Activated CD8-positive, alpha-beta T cell treated with anti-CD3 and anti-CD28 coated beads for 36 hours (primary cell): ENCODE results near the gene FFAR2. TPM values are rescaled to one million over a fixed set of nuclear protein-coding genes. Genes with fewer than 3 reads are reported as not detected.
A peak's percentile ranks its signal among the peaks of the same experiment; 100 is the strongest.

Experiments
- ATAC-seq: fragments of 200-7000 bp; cut with Tn5 transposase; one replicate; pipeline ENCODE4 v1.10.0; 2021; ENCODE audit warnings: mild to moderate bottlenecking, moderate library complexity
- CTCF ChIA-PET: fragments of 350-600 bp; sonication (Branson Sonifier 250); formaldehyde crosslinking; loops from one replicate; lab custom pipeline; 2021; ENCODE audit warnings: antibody characterized with exemption; lab: Charles Lee
- POLR2A ChIA-PET: fragments of 350-600 bp; sonication (Branson Sonifier 250); formaldehyde crosslinking; loops from one replicate; lab custom pipeline; 2021; ENCODE audit warnings: antibody characterized with exemption; lab: Charles Lee
- DNase-seq: peaks from one replicate; pipeline ENCODE4 v3.0.0-alpha.2; 2020
- H3K27ac Mint-ChIP-seq: one replicate; pipeline ENCODE4 v1.8.0; 2021; ENCODE audit warnings: mild to moderate bottlenecking, mixed read lengths
- H3K27me3 Mint-ChIP-seq: one replicate; pipeline ENCODE4 v1.8.0; 2021; ENCODE audit warnings: mixed read lengths
- H3K36me3 Mint-ChIP-seq: one replicate; pipeline ENCODE4 v1.8.0; 2021; ENCODE audit warnings: low read depth, mixed read lengths
- H3K4me1 Mint-ChIP-seq: one replicate; pipeline ENCODE4 v1.8.0; 2021; ENCODE audit warnings: low read depth, mixed read lengths
- H3K4me3 Mint-ChIP-seq: one replicate; pipeline ENCODE4 v1.8.0; 2021; ENCODE audit warnings: mild to moderate bottlenecking, moderate library complexity, mixed read lengths
- H3K9me3 Mint-ChIP-seq: one replicate; pipeline ENCODE4 v1.8.0; 2021; ENCODE audit warnings: mixed read lengths
- CTCF ChIP-seq: fragments of 200-600 bp; IDR thresholded peaks from one replicate; pipeline ENCODE4 v1.8.0; 2022; ENCODE audit warnings: antibody characterized with exemption, mild to moderate bottlenecking
- intact Hi-C: fragments of 100-400 bp; cut with micrococcal nuclease; formaldehyde crosslinking; loops from one replicate; pipeline ENCODE4 v1.10.0; 2022
- total RNA-seq, 2 experiments: library from RNA; stranded (reverse); gene quantifications; one replicate each; pipeline ENCODE4 v1.2.3, GENCODE V29; 2021

The FFAR2 gene
- total RNA-seq, 2 experiments from 2014 or later: not detected

GRCh38 chr19:35442091-35442490 is 6.0 kb upstream of the FFAR2 start:
- Mint-ChIP-seq H3K27ac (no peak overlapping the region), H3K9me3 (no peaks in the 10 kb centered on the region), H3K36me3 (no peaks in the 10 kb centered on the region), H3K4me3 (no peak overlapping the region), H3K4me1 (peaks cover 23% of the 10 kb centered on the region), H3K27me3 (peaks cover 11% of the 10 kb centered on the region)
- CTCF ChIA-PET: interaction anchor here (1.8 kb wide), 1 partner anchor 53 kb away, joined by 5 read pairs; no protein-coding TSS in a partner anchor
- no peak for TF ChIP-seq CTCF
- DNase-seq (no peak), ATAC-seq (no peak)
- intact Hi-C loops: no loop called here
- POLR2A ChIA-PET: no interaction called here

- H3K27me3 Mint-ChIP-seq: peaks cover 17% of the 10 kb centered on the region
- peaks cover 28% of the 10 kb centered on the region for H3K4me1 Mint-ChIP-seq
- CTCF ChIA-PET: interaction anchor here (1.5 to 1.6 kb wide), 2 partner anchors 51 to 91 kb away, joined by 3 to 4 read pairs; no protein-coding TSS in a partner anchor
- H3K9me3 Mint-ChIP-seq: no peaks in the 10 kb centered on the region
- H3K36me3 Mint-ChIP-seq: no peaks in the 10 kb centered on the region
- POLR2A ChIA-PET: no interaction called here
- no peak for TF ChIP-seq CTCF
- peak; percentile 20 for DNase-seq
- no peak overlapping the region for H3K27ac Mint-ChIP-seq
- intact Hi-C loops: no loop called here
- no peak for ATAC-seq
- no peak overlapping the region for H3K4me3 Mint-ChIP-seq
These were observed 3.3 kb upstream of the FFAR2 start for GRCh38 chr19:35444735-35445134.

GRCh38 chr19:35445826-35446593 is 2.0 kb upstream of the FFAR2 start:
- TF ChIP-seq CTCF: no peak
- peak; percentile 50 for DNase-seq

GRCh38 chr19:35449359-35450043 is 1.4 kb downstream of the FFAR2 start:
- Mint-ChIP-seq H3K4me1 (peaks cover 46% of the 10 kb centered on the region), H3K27ac (no peak overlapping the region), H3K9me3 (no peaks in the 10 kb centered on the region), H3K4me3 (no peak overlapping the region), H3K27me3 (peaks cover 19% of the 10 kb centered on the region), H3K36me3 (no peaks in the 10 kb centered on the region)
- CTCF ChIA-PET: interaction anchor here (0.9 to 2.3 kb wide), 2 partner anchors 19 to 61 kb away, joined by 3 to 11 read pairs; no protein-coding TSS in a partner anchor
- intact Hi-C loops: no loop called here
- no peak for ATAC-seq
- TF ChIP-seq CTCF: no peak
- no peak for DNase-seq
- POLR2A ChIA-PET: interaction anchor here (0.6 to 1.3 kb wide), 3 partner anchors 12 to 592 kb away, joined by 3 read pairs; no protein-coding TSS in a partner anchor

More at GRCh38 chr19:35445826-35446593, 2.0 kb upstream of the FFAR2 start:
- H3K27ac Mint-ChIP-seq: peak overlapping the region; percentile 6
- H3K36me3 Mint-ChIP-seq: no peaks in the 10 kb centered on the region
- peak; percentile 89 for ATAC-seq
- H3K4me3 Mint-ChIP-seq: no peak overlapping the region
- ChIA-PET CTCF (interaction anchor here (1.5 to 1.6 kb wide), 2 partner anchors 49 to 93 kb away, joined by 3 to 4 read pairs; no protein-coding TSS in a partner anchor), POLR2A (interaction anchor here (0.6 to 1.0 kb wide), 2 partner anchors 9 to 28 kb away, joined by 3 read pairs; no protein-coding TSS in a partner anchor)
- no peaks in the 10 kb centered on the region for H3K9me3 Mint-ChIP-seq
- peaks cover 19% of the 10 kb centered on the region for H3K27me3 Mint-ChIP-seq
- H3K4me1 Mint-ChIP-seq: peaks cover 33% of the 10 kb centered on the region
- intact Hi-C loops: no loop called here
